HG03280 (cell line): ENCODE results near the gene WDR43.

Source experiments
- ATAC-seq: cut with Tn5 transposase; IDR thresholded peaks from one replicate; pipeline ENCODE4 v1.9.1; 2021; ENCODE audit warnings: mild to moderate bottlenecking, moderate library complexity; ENCODE audit not compliant: unreplicated experiment

Gene WDR43

GRCh38 chr2:28993206-28993960 lies 98.9 kb downstream of the WDR43 start:
- no peak for ATAC-seq

DNA sequence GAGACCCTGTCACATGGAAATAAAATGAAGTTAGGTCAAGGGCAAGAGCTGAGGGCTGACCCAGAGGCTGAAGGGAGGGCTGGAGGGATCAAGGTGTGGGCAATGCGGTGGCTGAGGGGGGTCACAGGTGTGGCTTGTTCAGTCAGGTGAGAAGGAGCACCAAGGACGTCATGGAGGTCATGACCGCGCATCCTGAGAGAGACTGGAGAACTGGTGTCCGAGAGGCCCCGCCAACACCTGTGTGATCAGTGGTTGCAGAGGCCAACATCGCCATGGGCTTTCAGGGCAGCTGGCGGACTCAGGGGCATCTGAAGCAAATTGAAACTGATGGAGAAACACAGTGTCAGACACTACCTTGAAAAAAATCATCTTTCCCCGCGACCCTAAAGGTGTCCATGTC lies 99.6 kb downstream of the WDR43 start:
- no peak for ATAC-seq

- no peak for ATAC-seq
These were observed 100.2 kb downstream of the WDR43 start for GRCh38 chr2:28994679-28995078.

GRCh38 chr2:28995765-28996750 lies 101.6 kb downstream of the WDR43 start:
- no peak for ATAC-seq

- ATAC-seq: no peak
These were observed 102.9 kb downstream of the WDR43 start for GRCh38 chr2:28997237-28997846.
